B cell (primary cell): ENCODE measurements around the gene FANCI. TPM values are rescaled to one million over a fixed set of nuclear protein-coding genes. Genes with fewer than 3 reads are reported as not detected.
A peak's percentile ranks its signal among the peaks of the same experiment; 100 is the strongest.

Source experiments
- ATAC-seq: fragments of 200-7000 bp; cut with Tn5 transposase; one replicate; pipeline ENCODE4 v1.10.0; 2021; ENCODE audit warnings: low read depth, mild to moderate bottlenecking, moderate number of reproducible peaks, moderate library complexity
- CTCF ChIA-PET: fragments of 350-600 bp; sonication (Branson Sonifier 250); formaldehyde crosslinking; loops from one replicate; lab custom pipeline; 2021; ENCODE audit warnings: antibody characterized with exemption, inconsistent platforms; lab: Charles Lee
- POLR2A ChIA-PET: fragments of 350-600 bp; sonication (Branson Sonifier 250); formaldehyde crosslinking; loops from one replicate; lab custom pipeline; 2021; ENCODE audit warnings: antibody characterized with exemption; lab: Charles Lee
- DNase-seq: peaks from one replicate; pipeline ENCODE4 v3.0.0; 2013
- H2AFZ ChIP-seq: 2 replicates; pipeline ENCODE4 v1.6.1; 2012; ENCODE audit warnings: mild to moderate bottlenecking, low read depth, low read length; ENCODE audit not compliant: insufficient read depth, poor library complexity, severe bottlenecking
- H3K27ac ChIP-seq, 2 donors: 1 replicate in 1 of 2; 2 replicates in 1 of 2; pipeline ENCODE4 v1.5.1; 2012 to 2013; ENCODE audit warnings: low read length in 2 of 2, mild to moderate bottlenecking in 2 of 2, moderate library complexity in 1 of 2
- H3K27me3 ChIP-seq, 4 experiments: fragments of 200-600 bp in 1 of 4; sonication (generic) in 1 of 4; replicated peaks in 1 of 4; 1 replicate in 2 of 4; 2 replicates in 2 of 4; pipeline versions ENCODE4 v1.6.1 to v1.7.0; 2013 to 2016; ENCODE audit warnings: low read length in 3 of 4, mild to moderate bottlenecking in 2 of 4, mixed read lengths in 1 of 4, moderate library complexity in 1 of 4; ENCODE audit not compliant: insufficient read depth in 4 of 4, control insufficient read depth in 3 of 4; ENCODE audit errors: control extremely low read depth in 1 of 4
- H3K36me3 ChIP-seq, 2 experiments: replicated peaks in 1 of 2; 1 replicate in 1 of 2; 2 replicates in 1 of 2; pipeline versions ENCODE4 v1.6.1 to v1.7.1; 2013; ENCODE audit warnings: low read length in 1 of 2; ENCODE audit not compliant: insufficient read depth in 2 of 2, control insufficient read depth in 1 of 2; ENCODE audit errors: control extremely low read depth in 1 of 2, extremely low read depth in 1 of 2
- H3K4me1 ChIP-seq, 2 donors: fragments of 200-600 bp in 1 of 2; sonication (generic) in 1 of 2; 1 replicate in 1 of 2; 2 replicates in 1 of 2; pipeline versions ENCODE4 v1.5.1 to v1.6.1; 2013 to 2017; ENCODE audit warnings: low read length in 2 of 2; ENCODE audit not compliant: control insufficient read depth in 2 of 2, insufficient read depth in 2 of 2
- H3K4me2 ChIP-seq: replicated peaks from 2 replicates; pipeline ENCODE3; 2012; ENCODE audit warnings: mild to moderate bottlenecking, low read depth, low read length; ENCODE audit not compliant: poor library complexity, severe bottlenecking
- H3K4me3 ChIP-seq, 5 experiments: fragments of 200-600 bp in 1 of 5; sonication (generic) in 1 of 5; 1 replicate in 3 of 5; 2 replicates in 2 of 5; pipeline versions ENCODE4 v1.5.1 to v1.7.0; 2011 to 2016; ENCODE audit warnings: low read length in 4 of 5, mild to moderate bottlenecking in 4 of 5, low read depth in 2 of 5, control low read depth in 1 of 5, moderate library complexity in 1 of 5; ENCODE audit not compliant: insufficient read depth in 1 of 5; ENCODE audit errors: control extremely low read depth in 1 of 5, extremely low read depth in 1 of 5
- H3K79me2 ChIP-seq: fragments of 200-600 bp; sonication (generic); one replicate; pipeline ENCODE4 v1.6.0; 2016; ENCODE audit warnings: low read length; ENCODE audit not compliant: control insufficient read depth, insufficient read depth
- H3K9ac ChIP-seq: fragments of 200-600 bp; sonication (generic); 2 replicates; pipeline ENCODE4 v1.6.1; 2017; ENCODE audit warnings: mild to moderate bottlenecking, low read length, moderate library complexity
- H3K9me3 ChIP-seq, 3 donors: one replicate each; pipeline versions ENCODE4 v1.6.1 to v1.7.1; 2013; ENCODE audit warnings: low read length in 2 of 3; ENCODE audit not compliant: control insufficient read depth in 2 of 3, insufficient read depth in 1 of 3; ENCODE audit errors: control extremely low read depth in 1 of 3
- H4K20me1 ChIP-seq: 2 replicates; pipeline ENCODE4 v1.6.0; 2012; ENCODE audit warnings: mild to moderate bottlenecking, low read length; ENCODE audit not compliant: insufficient read depth, control insufficient read depth, poor library complexity, severe bottlenecking
- H3K27ac Mint-ChIP-seq: one replicate; pipeline ENCODE4 v1.8.0; 2021; ENCODE audit warnings: mixed read lengths
- H3K27me3 Mint-ChIP-seq: one replicate; pipeline ENCODE4 v1.8.0; 2021; ENCODE audit warnings: mixed read lengths
- H3K4me1 Mint-ChIP-seq: one replicate; pipeline ENCODE4 v1.8.0; 2021; ENCODE audit warnings: mixed read lengths
- H3K4me3 Mint-ChIP-seq: one replicate; pipeline ENCODE4 v1.8.0; 2021; ENCODE audit warnings: mixed read lengths
- H3K9me3 Mint-ChIP-seq: one replicate; pipeline ENCODE4 v1.8.0; 2022; ENCODE audit warnings: mixed read lengths; ENCODE audit not compliant: insufficient read depth
- EZH2 ChIP-seq: IDR thresholded peaks from 2 replicates; pipeline ENCODE4 v1.6.1; 2012; ENCODE audit warnings: borderline replicate concordance, low read depth, mild to moderate bottlenecking, moderate library complexity, low read length; ENCODE audit not compliant: insufficient read depth, poor library complexity, severe bottlenecking
- WGBS: methylation state at CpG from one replicate; pipeline ENCODE4 v1.1.5; 2013; ENCODE audit warnings: missing lambda C conversion rate; ENCODE audit not compliant: insufficient coverage; 5-methylcytosine and 5-hydroxymethylcytosine counted together
- intact Hi-C: fragments of 100-400 bp; cut with micrococcal nuclease; formaldehyde crosslinking; loops from one replicate; pipeline ENCODE4 v1.10.0; 2022
- polyA plus RNA-seq: library from polyadenylated mRNA; depleted of rRNA; stranded (reverse); fragments of >200 nt; gene quantifications from 2 replicates; pipeline ENCODE4 v1.2.3, GENCODE V29; 2012
- total RNA-seq, 2 donors: library from RNA; stranded (reverse); fragments of 120-200 nt in 1 of 2; gene quantifications; 1 replicate in 1 of 2; 2 replicates in 1 of 2; pipeline versions ENCODE4 v1.2.3 to v1.2.4, GENCODE V29; 2013 to 2022
- TF ChIP-seq, protein P1 (sequence below): fragments of 200-600 bp; IDR thresholded peaks from one replicate; pipeline ENCODE4 v1.8.0; 2022; ENCODE audit warnings: antibody characterized with exemption, mild to moderate bottlenecking

The FANCI gene
- total and polyA plus RNA-seq, 2 donors (not counting 1 experiment from before 2014, with no cell fraction given), result 2.7 to 14.2 TPM

DNA sequence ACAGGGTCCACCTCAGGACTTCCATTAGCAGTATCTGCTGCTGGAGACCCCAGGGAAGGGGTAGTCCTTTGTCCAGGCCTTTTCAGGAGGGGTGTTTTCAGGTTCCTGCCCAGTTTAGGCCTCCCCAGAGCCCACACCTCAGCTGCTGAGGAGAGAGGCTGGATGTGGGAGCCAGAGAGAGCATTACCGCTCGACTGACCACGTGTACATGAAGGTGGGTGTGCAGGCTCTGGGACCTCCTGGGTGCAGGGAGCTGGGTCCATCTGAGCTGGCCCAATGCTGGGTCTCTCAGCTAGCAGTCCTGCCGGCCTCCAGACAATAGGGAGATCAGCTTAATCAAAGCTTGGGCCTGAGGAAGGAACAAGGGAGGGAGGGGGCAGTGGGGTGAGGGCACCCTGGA, 120.0 kb downstream of the FANCI start:
- Histone ChIP-seq H3K4me2 (no peak overlapping the region), H3K36me3 (no peaks in the 10 kb centered on the region), H3K4me3 (no peak overlapping the region), H3K27me3 (peaks cover 0 to 96% (median 66%) of the 10 kb centered on the region in 4 experiments), H3K4me1 (peaks cover 31 to 52% of the 10 kb centered on the region in 2 donors), H2AFZ (no peak overlapping the region), H4K20me1 (no peaks in the 10 kb centered on the region), H3K9me3 (peaks cover 0 to 58% (median 0%) of the 10 kb centered on the region in 3 donors), H3K9ac (no peak overlapping the region), H3K27ac (no peak overlapping the region), H3K79me2 (no peaks in the 10 kb centered on the region)
- Mint-ChIP-seq H3K27ac (peak overlapping the region; percentile 20), H3K4me1 (peaks cover 23% of the 10 kb centered on the region), H3K9me3 (no peaks in the 10 kb centered on the region), H3K27me3 (peaks cover 68% of the 10 kb centered on the region), H3K4me3 (no peak overlapping the region)
- DNase-seq (no peak), ATAC-seq (no peak)
- POLR2A ChIA-PET, result no interaction called here
- TF ChIP-seq, protein P1, sequence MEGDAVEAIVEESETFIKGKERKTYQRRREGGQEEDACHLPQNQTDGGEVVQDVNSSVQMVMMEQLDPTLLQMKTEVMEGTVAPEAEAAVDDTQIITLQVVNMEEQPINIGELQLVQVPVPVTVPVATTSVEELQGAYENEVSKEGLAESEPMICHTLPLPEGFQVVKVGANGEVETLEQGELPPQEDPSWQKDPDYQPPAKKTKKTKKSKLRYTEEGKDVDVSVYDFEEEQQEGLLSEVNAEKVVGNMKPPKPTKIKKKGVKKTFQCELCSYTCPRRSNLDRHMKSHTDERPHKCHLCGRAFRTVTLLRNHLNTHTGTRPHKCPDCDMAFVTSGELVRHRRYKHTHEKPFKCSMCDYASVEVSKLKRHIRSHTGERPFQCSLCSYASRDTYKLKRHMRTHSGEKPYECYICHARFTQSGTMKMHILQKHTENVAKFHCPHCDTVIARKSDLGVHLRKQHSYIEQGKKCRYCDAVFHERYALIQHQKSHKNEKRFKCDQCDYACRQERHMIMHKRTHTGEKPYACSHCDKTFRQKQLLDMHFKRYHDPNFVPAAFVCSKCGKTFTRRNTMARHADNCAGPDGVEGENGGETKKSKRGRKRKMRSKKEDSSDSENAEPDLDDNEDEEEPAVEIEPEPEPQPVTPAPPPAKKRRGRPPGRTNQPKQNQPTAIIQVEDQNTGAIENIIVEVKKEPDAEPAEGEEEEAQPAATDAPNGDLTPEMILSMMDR, result no peak
- no peak for TF ChIP-seq EZH2
- CTCF ChIA-PET, result interaction anchor here (0.6 to 1.1 kb wide), 2 partner anchors 9 to 109 kb away, joined by 3 to 5 read pairs; no protein-coding TSS in a partner anchor
- WGBS, result 33% methylated on average over 4 of the region's 4 CpGs
- intact Hi-C loops, result no loop called here

DNA sequence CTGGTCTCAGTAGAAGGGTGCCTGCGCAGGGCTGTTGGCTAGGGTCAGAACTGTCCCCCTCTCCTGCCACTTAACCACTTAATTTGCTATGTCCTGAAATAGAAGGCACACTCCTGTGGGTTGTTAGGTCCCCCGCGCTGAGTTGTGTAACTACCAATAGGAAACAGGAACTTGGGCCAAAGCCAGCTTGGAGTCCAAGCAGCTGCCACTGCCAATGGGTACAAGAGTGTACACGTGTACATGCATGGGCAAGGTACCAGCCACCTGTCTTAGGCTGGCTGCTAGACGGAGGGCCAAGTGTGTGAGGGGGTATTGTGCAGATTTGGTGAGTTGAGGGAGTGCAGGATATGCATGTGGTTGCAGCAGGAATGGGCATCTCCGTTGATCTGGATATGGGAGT, 120.6 kb downstream of the FANCI start:
- intact Hi-C loops, result no loop called here
- Histone ChIP-seq H3K4me3 (no peak overlapping the region), H3K9me3 (peaks cover 0 to 59% (median 0%) of the 10 kb centered on the region in 3 donors), H4K20me1 (no peaks in the 10 kb centered on the region), H3K27ac (no peak overlapping the region), H3K27me3 (peaks cover 0 to 98% (median 66%) of the 10 kb centered on the region in 4 experiments), H3K79me2 (no peaks in the 10 kb centered on the region), H3K36me3 (no peaks in the 10 kb centered on the region), H3K9ac (no peak overlapping the region), H3K4me2 (no peak overlapping the region), H2AFZ (no peak overlapping the region), H3K4me1 (peaks cover 26 to 47% of the 10 kb centered on the region in 2 donors)
- ATAC-seq, result no peak
- no peak for DNase-seq
- Mint-ChIP-seq H3K9me3 (no peaks in the 10 kb centered on the region), H3K4me1 (peaks cover 22% of the 10 kb centered on the region), H3K27me3 (peaks cover 73% of the 10 kb centered on the region), H3K4me3 (no peak overlapping the region), H3K27ac (no peak overlapping the region)
- POLR2A ChIA-PET, result no interaction called here
- CTCF ChIA-PET, result interaction anchor here (0.6 to 1.1 kb wide), 2 partner anchors 9 to 109 kb away, joined by 3 to 5 read pairs; no protein-coding TSS in a partner anchor
- TF ChIP-seq, protein P1, result no peak
- TF ChIP-seq EZH2, result no peak
- 11% methylated on average over 6 of the region's 6 CpGs for WGBS
